Effector CD8-positive, alpha-beta T cell (primary cell): ENCODE results near the gene HS6ST2.

Source experiments
- DNase-seq: peaks from one replicate; lab custom pipeline; 2025; lab: John Stamatoyannopoulos, UW

HS6ST2 gene

GRCh38 chrX:132848296-132848970 lies 110.0 kb downstream of the HS6ST2 start:
- DNase-seq = no peak

GRCh38 chrX:132843363-132843762 lies 115.1 kb downstream of the HS6ST2 start:
- no peak for DNase-seq

GRCh38 chrX:132842460-132843238 lies 115.8 kb downstream of the HS6ST2 start:
- DNase-seq = no peak

GRCh38 chrX:132837967-132838366 lies 120.5 kb downstream of the HS6ST2 start:
- no peak for DNase-seq

GRCh38 chrX:132837126-132837525 lies 121.3 kb downstream of the HS6ST2 start:
- no peak for DNase-seq

- DNase-seq = no peak
Measured at GRCh38 chrX:132836471-132836870, 122.0 kb downstream of the HS6ST2 start.

GRCh38 chrX:132834741-132835140 lies 123.7 kb downstream of the HS6ST2 start:
- no peak for DNase-seq

GRCh38 chrX:132834109-132834508 lies 124.3 kb downstream of the HS6ST2 start:
- DNase-seq = no peak

GRCh38 chrX:132833373-132833772 lies 125.1 kb downstream of the HS6ST2 start:
- no peak for DNase-seq

- no peak for DNase-seq
Measured at GRCh38 chrX:132831336-132831973, 127.0 kb downstream of the HS6ST2 start.

- DNase-seq = no peak
Measured at GRCh38 chrX:132822634-132823012, 135.8 kb downstream of the HS6ST2 start.

GRCh38 chrX:132821974-132822633 lies 136.3 kb downstream of the HS6ST2 start:
- DNase-seq = no peak

- no peak for DNase-seq
Measured at GRCh38 chrX:132820675-132821074, 137.8 kb downstream of the HS6ST2 start.

- no peak for DNase-seq
Measured at GRCh38 chrX:132819711-132820264, 138.6 kb downstream of the HS6ST2 start.

- no peak for DNase-seq
Measured at GRCh38 chrX:132818638-132819037, 139.8 kb downstream of the HS6ST2 start.

GRCh38 chrX:132815643-132816042 lies 142.8 kb downstream of the HS6ST2 start:
- DNase-seq = no peak

- no peak for DNase-seq
Measured at GRCh38 chrX:132810964-132811712, 147.3 kb downstream of the HS6ST2 start.

- DNase-seq = no peak
Measured at GRCh38 chrX:132810488-132810887, 147.9 kb downstream of the HS6ST2 start.

- DNase-seq = no peak
Measured at GRCh38 chrX:132809581-132809980, 148.8 kb downstream of the HS6ST2 start.

GRCh38 chrX:132807411-132808030 lies 150.9 kb downstream of the HS6ST2 start:
- DNase-seq = no peak

GRCh38 chrX:132802033-132802432 lies 156.4 kb downstream of the HS6ST2 start:
- no peak for DNase-seq
